ENCODE data around the gene SYVN1.

Gene SYVN1

GRCh38 chr11:65129649-65130441 lies 4.5 kb downstream of the SYVN1 start:
- no peak overlapping the region for H3K4me3 ChIP-seq (ENCODE audit: low read length)
- H3K27me3 ChIP-seq (ENCODE audit: control insufficient read depth, insufficient read depth, low read length): no peaks in the 10 kb centered on the region
- H3K4me1 ChIP-seq (ENCODE audit: control insufficient read depth, insufficient read depth, low read length): peaks cover 7% of the 10 kb centered on the region
- H3K9ac ChIP-seq (ENCODE audit: low read length): no peak overlapping the region
- no peak overlapping the region for H3K27ac ChIP-seq (ENCODE audit: low read depth, low read length)
- peaks cover 63% of the 10 kb centered on the region for H3K36me3 ChIP-seq (ENCODE audit: control insufficient read depth, insufficient read depth, low read length)

- Histone ChIP-seq H3K9ac (ENCODE audit: low read length) (no peak overlapping the region), H3K27me3 (ENCODE audit: control insufficient read depth, insufficient read depth, low read length) (no peaks in the 10 kb centered on the region), H3K4me1 (ENCODE audit: control insufficient read depth, insufficient read depth, low read length) (peaks cover 6% of the 10 kb centered on the region), H3K4me3 (ENCODE audit: low read length) (no peak overlapping the region), H3K36me3 (ENCODE audit: control insufficient read depth, insufficient read depth, low read length) (peaks cover 67% of the 10 kb centered on the region), H3K27ac (ENCODE audit: low read depth, low read length) (no peak overlapping the region)
These were observed 5.9 kb downstream of the SYVN1 start for GRCh38 chr11:65128182-65129145.

- H3K36me3 ChIP-seq (ENCODE audit: control insufficient read depth, insufficient read depth, low read length): peaks cover 62% of the 10 kb centered on the region
- no peak overlapping the region for H3K4me3 ChIP-seq (ENCODE audit: low read length)
- H3K4me1 ChIP-seq (ENCODE audit: control insufficient read depth, insufficient read depth, low read length): no peaks in the 10 kb centered on the region
- no peaks in the 10 kb centered on the region for H3K27me3 ChIP-seq (ENCODE audit: control insufficient read depth, insufficient read depth, low read length)
- H3K27ac ChIP-seq (ENCODE audit: low read depth, low read length): no peak overlapping the region
- H3K9ac ChIP-seq (ENCODE audit: low read length): no peak overlapping the region
These were observed 6.7 kb downstream of the SYVN1 start for GRCh38 chr11:65127473-65128181.

- no peak overlapping the region for H3K4me3 ChIP-seq (ENCODE audit: low read length)
- peaks cover 54% of the 10 kb centered on the region for H3K36me3 ChIP-seq (ENCODE audit: control insufficient read depth, insufficient read depth, low read length)
- no peaks in the 10 kb centered on the region for H3K27me3 ChIP-seq (ENCODE audit: control insufficient read depth, insufficient read depth, low read length)
- no peak overlapping the region for H3K27ac ChIP-seq (ENCODE audit: low read depth, low read length)
- no peaks in the 10 kb centered on the region for H3K4me1 ChIP-seq (ENCODE audit: control insufficient read depth, insufficient read depth, low read length)
- H3K9ac ChIP-seq (ENCODE audit: low read length): no peak overlapping the region
These were observed 7.6 kb downstream of the SYVN1 start for GRCh38 chr11:65126624-65127274.

- no peaks in the 10 kb centered on the region for H3K27me3 ChIP-seq (ENCODE audit: control insufficient read depth, insufficient read depth, low read length)
- no peak overlapping the region for H3K4me3 ChIP-seq (ENCODE audit: low read length)
- H3K36me3 ChIP-seq (ENCODE audit: control insufficient read depth, insufficient read depth, low read length): peaks cover 48% of the 10 kb centered on the region
- no peak overlapping the region for H3K27ac ChIP-seq (ENCODE audit: low read depth, low read length)
- H3K9ac ChIP-seq (ENCODE audit: low read length): no peak overlapping the region
- peaks cover 7% of the 10 kb centered on the region for H3K4me1 ChIP-seq (ENCODE audit: control insufficient read depth, insufficient read depth, low read length)
These were observed 8.9 kb downstream of the SYVN1 start for GRCh38 chr11:65125197-65126056.

- Histone ChIP-seq H3K36me3 (ENCODE audit: control insufficient read depth, insufficient read depth, low read length) (peaks cover 45% of the 10 kb centered on the region), H3K27ac (ENCODE audit: low read depth, low read length) (no peak overlapping the region), H3K27me3 (ENCODE audit: control insufficient read depth, insufficient read depth, low read length) (no peaks in the 10 kb centered on the region), H3K4me1 (ENCODE audit: control insufficient read depth, insufficient read depth, low read length) (peaks cover 7% of the 10 kb centered on the region), H3K4me3 (ENCODE audit: low read length) (no peak overlapping the region), H3K9ac (ENCODE audit: low read length) (no peak overlapping the region)
These were observed 9.7 kb downstream of the SYVN1 start for GRCh38 chr11:65124480-65125196.

- H3K36me3 ChIP-seq (ENCODE audit: control insufficient read depth, insufficient read depth, low read length): peaks cover 26% of the 10 kb centered on the region
- peak within 1 kb of the TSS; percentile 82 for H3K4me3 ChIP-seq (ENCODE audit: low read length)
- no peaks in the 10 kb centered on the region for H3K27me3 ChIP-seq (ENCODE audit: control insufficient read depth, insufficient read depth, low read length)
- H3K27ac ChIP-seq (ENCODE audit: low read depth, low read length): peak within 1 kb of the TSS; percentile 93
- peaks cover 7% of the 10 kb centered on the region for H3K4me1 ChIP-seq (ENCODE audit: control insufficient read depth, insufficient read depth, low read length)
- H3K9ac ChIP-seq (ENCODE audit: low read length): peak within 1 kb of the TSS; percentile 92
These were observed 12.2 kb downstream of the SYVN1 start, which contains the start of the genes FAU and MRPL49 for GRCh38 chr11:65121865-65122696. FAU (minus strand) TSS chr11:65122134; CDS start chr11:65121813, 321 bp downstream. MRPL49 (plus strand) TSS chr11:65122321; CDS start chr11:65122347, 26 bp downstream.

- peak overlapping the region; percentile 93 for H3K27ac ChIP-seq (ENCODE audit: low read depth, low read length)
- peaks cover 21% of the 10 kb centered on the region for H3K36me3 ChIP-seq (ENCODE audit: control insufficient read depth, insufficient read depth, low read length)
- H3K4me3 ChIP-seq (ENCODE audit: low read length): peak overlapping the region; percentile 82
- peak overlapping the region; percentile 80 for H3K9ac ChIP-seq (ENCODE audit: low read length)
- peaks cover 12% of the 10 kb centered on the region for H3K4me1 ChIP-seq (ENCODE audit: control insufficient read depth, insufficient read depth, low read length)
- H3K27me3 ChIP-seq (ENCODE audit: control insufficient read depth, insufficient read depth, low read length): no peaks in the 10 kb centered on the region
These were observed 12.9 kb downstream of the SYVN1 start for GRCh38 chr11:65121447-65121864.

GRCh38 chr11:65120831-65121230 lies 13.5 kb downstream of the SYVN1 start:
- H3K9ac ChIP-seq (ENCODE audit: low read length): no peak overlapping the region
- peak overlapping the region; percentile 82 for H3K4me3 ChIP-seq (ENCODE audit: low read length)
- H3K36me3 ChIP-seq (ENCODE audit: control insufficient read depth, insufficient read depth, low read length): peaks cover 18% of the 10 kb centered on the region
- H3K4me1 ChIP-seq (ENCODE audit: control insufficient read depth, insufficient read depth, low read length): peaks cover 14% of the 10 kb centered on the region
- H3K27ac ChIP-seq (ENCODE audit: low read depth, low read length): peak overlapping the region; percentile 93
- H3K27me3 ChIP-seq (ENCODE audit: control insufficient read depth, insufficient read depth, low read length): no peaks in the 10 kb centered on the region

- no peak overlapping the region for H3K9ac ChIP-seq (ENCODE audit: low read length)
- H3K4me1 ChIP-seq (ENCODE audit: control insufficient read depth, insufficient read depth, low read length): peaks cover 14% of the 10 kb centered on the region
- no peak overlapping the region for H3K27ac ChIP-seq (ENCODE audit: low read depth, low read length)
- H3K36me3 ChIP-seq (ENCODE audit: control insufficient read depth, insufficient read depth, low read length): peaks cover 11% of the 10 kb centered on the region
- H3K4me3 ChIP-seq (ENCODE audit: low read length): no peak overlapping the region
- no peaks in the 10 kb centered on the region for H3K27me3 ChIP-seq (ENCODE audit: control insufficient read depth, insufficient read depth, low read length)
These were observed 14.7 kb downstream of the SYVN1 start for GRCh38 chr11:65119670-65119995.
